Adrenal gland (tissue), 12 donors: ENCODE measurements around the gene TOX2. TPM values are rescaled to one million over a fixed set of nuclear protein-coding genes. Genes with fewer than 3 reads are reported as not detected.
A peak's percentile ranks its signal among the peaks of the same experiment; 100 is the strongest.

Experiments
- DNase-seq, 7 donors: peaks; one replicate each; pipeline ENCODE4 v3.0.0-alpha.2; 2019 to 2020
- H3K27ac ChIP-seq, 5 donors: fragments of 200-600 bp; sonication (generic) in 4 of 5; 1 replicate in 3 of 5; 2 replicates in 2 of 5; pipeline versions ENCODE4 v1.5.1 to v1.8.0; 2016 to 2020; ENCODE audit warnings: mild to moderate bottlenecking in 1 of 5
- H3K27me3 ChIP-seq: fragments of 200-600 bp; 2 replicates; pipeline ENCODE4 v1.8.0; 2021
- H3K36me3 ChIP-seq, 2 donors: fragments of 200-600 bp; replicated peaks in 1 of 2; 1 replicate in 1 of 2; 2 replicates in 1 of 2; pipeline versions ENCODE4 v1.5.1 to v1.8.0; 2018 to 2022
- H3K4me1 ChIP-seq, 2 donors: fragments of 200-600 bp; replicated peaks in 1 of 2; 1 replicate in 1 of 2; 2 replicates in 1 of 2; pipeline versions ENCODE4 v1.5.1 to v1.8.0; 2018 to 2021
- H3K4me3 ChIP-seq, 4 donors: fragments of 200-600 bp; sonication (generic) in 3 of 4; one replicate each; pipeline ENCODE4 v1.5.1; 2016 to 2018
- H3K9me3 ChIP-seq, 3 donors: fragments of 200-600 bp; sonication (generic) in 1 of 3; replicated peaks in 1 of 3; 1 replicate in 2 of 3; 2 replicates in 1 of 3; pipeline versions ENCODE4 v1.5.1 to v1.8.0; 2016 to 2021
- POLR2A ChIP-seq, 2 donors: fragments of 450-650 bp; IDR thresholded peaks; one replicate each; pipeline ENCODE4 v1.6.1; 2017; ENCODE audit warnings: antibody characterized with exemption in 2 of 2, mild to moderate bottlenecking in 2 of 2, moderate library complexity in 1 of 2
- WGBS, 4 donors: extraction: QIAGEN DNeasy Blood & Tissue Kit in 2 of 4; methylation state at CpG; one replicate each; pipeline versions ENCODE4 v1.1.5 to v1.1.7; 2013 to 2017; 5-methylcytosine and 5-hydroxymethylcytosine counted together
- intact Hi-C, 2 donors: fragments of 100-400 bp; cut with DNase I; formaldehyde crosslinking; loops; one replicate each; pipeline versions ENCODE4 v1.14.1 to v1.15.0; 2022 to 2023
- polyA plus RNA-seq, 3 donors: library from polyadenylated mRNA; stranded (reverse); fragments of 200-250 nt in 2 of 3; fragments of 350-450 nt in 1 of 3; fragmentation: Illumina TruSeq in 1 of 3; extraction: RNeasy Lipid Tissue Mini Kit (QIAGEN cat#74804) in 1 of 3; gene quantifications; one replicate each; pipeline ENCODE4 v1.2.3, GENCODE V29; 2013 to 2014
- total RNA-seq, 9 donors: library from RNA; depleted of rRNA in 4 of 9; stranded (reverse); fragments of >200 nt in 4 of 9; fragments of 120-200 nt in 1 of 9; fragmentation: NEBNext Ultra II Directional in 1 of 9; extraction: Animal tissue kit (Norgen Biotek cat#: 25700) in 1 of 9; gene quantifications; one replicate each; pipeline versions ENCODE4 v1.1.0 to v1.2.4, GENCODE V29; 2013 to 2023
- TF ChIP-seq, protein P1 (sequence below), 6 experiments: fragments of 450-650 bp in 4 of 6; fragments of 200-600 bp in 2 of 6; sonication (generic) in 1 of 6; IDR thresholded peaks; 1 replicate in 5 of 6; 2 replicates in 1 of 6; pipeline versions ENCODE4 v1.5.1 to v1.8.0; 2016 to 2021; ENCODE audit warnings: antibody characterized with exemption in 6 of 6, mild to moderate bottlenecking in 2 of 6, moderate library complexity in 1 of 6
- donor health status: healthy with polysubstance abuse.
- donor health status: Bipolar disorder and iron deficiency.
- donor health status: DM: yes; HTN: yes; CAD: no.
- donor health status: DM: no; HTN: no; CAD: no.
- donor health status: DM: no; HTN: no; CAD: no.
- donor health status: DM: yes; HTN: yes; CAD: no.

Gene TOX2
- total and polyA plus RNA-seq, 12 donors, result 0.33 to 7.6 (median 2.8) TPM

DNA sequence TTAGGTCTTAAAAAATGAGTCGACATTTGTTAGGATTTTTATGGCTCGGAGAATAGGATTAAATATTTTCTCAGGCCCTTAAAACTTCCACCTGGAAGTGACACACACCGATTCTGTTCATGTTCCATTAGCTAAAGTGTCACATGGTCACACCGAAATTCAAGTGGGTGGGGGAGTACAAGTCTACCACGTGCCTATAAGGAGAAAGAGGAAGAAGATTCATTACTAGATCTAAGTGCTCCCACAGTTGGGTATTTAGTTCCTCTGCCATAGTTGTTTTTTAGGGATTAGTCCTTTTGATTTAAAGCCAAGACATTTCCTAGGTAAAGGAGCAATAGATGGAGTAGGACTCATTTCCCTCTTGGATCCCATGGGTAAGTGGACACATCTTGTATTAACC lies 4.9 kb upstream of the TOX2 start:
- Histone ChIP-seq H3K4me1 (no peaks in the 10 kb centered on the region), H3K4me3 (no peak overlapping the region), H3K27me3 (peaks cover 5% of the 10 kb centered on the region), H3K9me3 (peaks cover 0 to 8% (median 0%) of the 10 kb centered on the region in 3 donors), H3K27ac (no peak overlapping the region), H3K36me3 (no peaks in the 10 kb centered on the region)
- intact Hi-C loops, result no loop called here
- 56 to 73% (median 65%) methylated on average over 5 of the region's 5 CpGs for WGBS, 4 donors
- DNase-seq, result peak in 1 of 7 donors; percentile 44
- TF ChIP-seq, protein P1, sequence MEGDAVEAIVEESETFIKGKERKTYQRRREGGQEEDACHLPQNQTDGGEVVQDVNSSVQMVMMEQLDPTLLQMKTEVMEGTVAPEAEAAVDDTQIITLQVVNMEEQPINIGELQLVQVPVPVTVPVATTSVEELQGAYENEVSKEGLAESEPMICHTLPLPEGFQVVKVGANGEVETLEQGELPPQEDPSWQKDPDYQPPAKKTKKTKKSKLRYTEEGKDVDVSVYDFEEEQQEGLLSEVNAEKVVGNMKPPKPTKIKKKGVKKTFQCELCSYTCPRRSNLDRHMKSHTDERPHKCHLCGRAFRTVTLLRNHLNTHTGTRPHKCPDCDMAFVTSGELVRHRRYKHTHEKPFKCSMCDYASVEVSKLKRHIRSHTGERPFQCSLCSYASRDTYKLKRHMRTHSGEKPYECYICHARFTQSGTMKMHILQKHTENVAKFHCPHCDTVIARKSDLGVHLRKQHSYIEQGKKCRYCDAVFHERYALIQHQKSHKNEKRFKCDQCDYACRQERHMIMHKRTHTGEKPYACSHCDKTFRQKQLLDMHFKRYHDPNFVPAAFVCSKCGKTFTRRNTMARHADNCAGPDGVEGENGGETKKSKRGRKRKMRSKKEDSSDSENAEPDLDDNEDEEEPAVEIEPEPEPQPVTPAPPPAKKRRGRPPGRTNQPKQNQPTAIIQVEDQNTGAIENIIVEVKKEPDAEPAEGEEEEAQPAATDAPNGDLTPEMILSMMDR (IDR thresholded peaks at IDR 0.05), result no peak
- no peak for TF ChIP-seq POLR2A (IDR thresholded peaks at IDR 0.05)

DNA sequence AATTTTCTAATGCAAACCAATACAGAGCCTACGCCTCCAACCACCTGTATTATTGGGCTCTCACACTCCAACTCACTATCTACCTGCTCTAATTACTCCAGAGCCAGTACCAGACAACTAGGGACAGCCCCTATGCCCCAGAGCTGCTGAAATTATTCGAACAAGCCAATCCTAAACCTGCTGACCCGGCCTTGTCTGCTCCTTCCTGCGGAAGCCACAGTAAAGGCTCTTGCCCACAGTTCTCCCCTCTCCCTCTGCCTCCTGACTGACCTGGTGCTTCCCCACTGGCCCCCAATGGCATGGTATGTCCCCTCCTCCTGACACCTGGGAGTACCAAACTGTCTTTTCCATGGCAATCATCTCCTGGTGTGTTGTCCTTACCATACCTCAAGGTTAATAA lies 4.1 kb upstream of the TOX2 start:
- DNase-seq, result peak in 1 of 7 donors; percentile 41
- Histone ChIP-seq H3K36me3 (no peaks in the 10 kb centered on the region), H3K4me1 (peaks cover 0 to 7% of the 10 kb centered on the region in 2 donors), H3K9me3 (peaks cover 0 to 8% (median 0%) of the 10 kb centered on the region in 3 donors), H3K27ac (no peak overlapping the region), H3K4me3 (no peak overlapping the region), H3K27me3 (peaks cover 13% of the 10 kb centered on the region)
- intact Hi-C loops, result no loop called here
- no peak for TF ChIP-seq POLR2A (IDR thresholded peaks at IDR 0.05)
- TF ChIP-seq, protein P1 (IDR thresholded peaks at IDR 0.05), result no peak
- WGBS, 4 donors, result 81 to 89% (median 83%) methylated on average over 4 of the region's 4 CpGs

DNA sequence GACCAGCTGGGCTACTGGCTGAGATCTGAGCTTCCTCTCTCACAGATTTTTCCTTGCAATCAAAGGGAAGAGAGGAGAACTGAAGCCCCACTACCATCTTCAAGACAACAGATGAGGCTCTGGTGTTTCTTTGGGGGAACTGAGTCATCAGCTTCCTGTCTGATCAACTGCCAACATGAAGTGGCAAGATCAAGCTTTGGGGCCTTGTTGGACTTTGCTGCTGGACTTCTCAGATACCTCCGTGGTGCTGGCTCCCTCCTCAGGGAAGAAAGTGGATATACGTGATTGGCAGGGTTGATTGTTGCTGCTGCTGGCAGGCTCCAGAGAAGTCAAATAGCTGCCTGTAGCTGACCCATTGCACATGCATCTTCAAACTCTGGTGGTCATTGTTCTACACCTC lies 3.6 kb upstream of the TOX2 start:
- H3K27me3 ChIP-seq, result peaks cover 18% of the 10 kb centered on the region
- peaks cover 0 to 7% of the 10 kb centered on the region in 2 donors for H3K4me1 ChIP-seq
- WGBS, 4 donors, result 47 to 65% (median 50%) methylated on average over 2 of the region's 2 CpGs
- peaks cover 0 to 8% (median 0%) of the 10 kb centered on the region in 3 donors for H3K9me3 ChIP-seq
- TF ChIP-seq, protein P1 (IDR thresholded peaks at IDR 0.05), result no peak
- no peak for TF ChIP-seq POLR2A (IDR thresholded peaks at IDR 0.05)
- peak in 1 of 7 donors; percentile 40 for DNase-seq
- intact Hi-C loops, result no loop called here
- H3K36me3 ChIP-seq, result no peaks in the 10 kb centered on the region
- H3K27ac ChIP-seq, result no peak overlapping the region
- H3K4me3 ChIP-seq, result no peak overlapping the region

DNA sequence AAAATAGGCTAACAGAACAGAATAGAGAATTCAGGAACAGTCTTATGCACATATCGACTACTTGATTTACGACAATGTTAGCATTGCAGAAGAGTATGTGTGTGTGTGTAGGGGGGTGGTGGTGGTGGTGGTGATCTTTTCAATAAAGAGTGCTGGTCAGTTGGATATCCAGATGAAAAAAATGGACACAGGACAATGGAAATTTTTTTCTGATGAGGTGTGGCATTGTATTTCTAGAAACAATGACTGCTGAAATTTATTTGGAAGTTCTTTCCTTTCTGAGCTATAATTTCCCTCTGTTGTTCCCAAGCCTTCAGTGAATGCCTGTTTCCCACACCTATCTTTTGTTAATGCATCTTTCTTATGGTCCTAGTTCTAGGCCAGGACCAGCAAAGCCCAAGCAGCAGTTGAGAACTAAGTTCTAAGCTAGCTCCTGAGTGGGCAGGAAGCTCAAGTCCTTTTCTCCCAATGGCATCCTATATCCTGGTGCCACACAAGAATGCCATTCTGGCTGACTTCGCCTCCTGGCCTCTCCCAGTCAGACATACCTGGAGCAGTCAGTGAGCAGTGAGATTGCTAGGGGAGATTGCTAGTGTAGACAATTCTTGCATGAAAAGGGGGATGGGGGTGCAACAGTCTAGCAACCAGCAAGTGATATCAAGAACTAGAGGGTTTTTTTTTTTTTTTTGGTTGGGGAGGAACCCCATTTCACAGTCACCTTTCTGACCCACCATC lies 1.2 kb upstream of the TOX2 start:
- 85 to 98% (median 97%) methylated on average over 3 of the region's 3 CpGs for WGBS, 4 donors
- H3K9me3 ChIP-seq, result peaks cover 0 to 8% (median 0%) of the 10 kb centered on the region in 3 donors
- no peak for TF ChIP-seq POLR2A (IDR thresholded peaks at IDR 0.05)
- TF ChIP-seq, protein P1 (IDR thresholded peaks at IDR 0.05), result no peak
- DNase-seq, result peak in 1 of 7 donors; percentile 2
- peaks cover 22% of the 10 kb centered on the region for H3K27me3 ChIP-seq
- H3K27ac ChIP-seq, result no peak overlapping the region
- H3K4me1 ChIP-seq, result peaks cover 0 to 7% of the 10 kb centered on the region in 2 donors
- H3K36me3 ChIP-seq, result no peaks in the 10 kb centered on the region
- intact Hi-C loops, result no loop called here
- H3K4me3 ChIP-seq, result no peak overlapping the region
